Astrocyte (in vitro differentiated cells and primary cell): ENCODE results near the gene IGFBPL1. TPM values are rescaled to one million over a fixed set of nuclear protein-coding genes. Genes with fewer than 3 reads are reported as not detected.

Experiments used
- DNase-seq: peaks from one replicate; pipeline ENCODE4 v3.0.0-alpha.2; 2010; ENCODE audit warnings: low read depth
- FAIRE-seq: peaks from 2 replicates; lab custom pipeline; 2011; peaks lifted over from hg19 to GRCh38; lab: Jason Lieb, UNC
- H2AFZ ChIP-seq: 2 replicates; pipeline ENCODE4 v1.6.0; 2012; ENCODE audit warnings: low read depth, low read length, inconsistent platforms
- H3K27ac ChIP-seq: 2 replicates; pipeline ENCODE4 v1.5.1; 2011; ENCODE audit warnings: low read depth, low read length, inconsistent platforms
- H3K27me3 ChIP-seq: 2 replicates; pipeline ENCODE4 v1.6.0; 2011; ENCODE audit warnings: low read length, inconsistent platforms; ENCODE audit not compliant: insufficient read depth
- H3K36me3 ChIP-seq: 2 replicates; pipeline ENCODE4 v1.5.1; 2011; ENCODE audit warnings: low read length, inconsistent platforms; ENCODE audit not compliant: insufficient read depth
- H3K4me1 ChIP-seq: 2 replicates; pipeline ENCODE4 v1.5.1; 2011; ENCODE audit warnings: low read length, inconsistent platforms; ENCODE audit not compliant: insufficient read depth
- H3K4me2 ChIP-seq: 2 replicates; pipeline ENCODE4 v1.6.0; 2012; ENCODE audit warnings: low read length, inconsistent platforms
- H3K4me3 ChIP-seq: 2 replicates; pipeline ENCODE4 v1.5.1; 2011; ENCODE audit warnings: low read depth, mild to moderate bottlenecking, low read length, inconsistent platforms; ENCODE audit not compliant: insufficient read depth
- H3K79me2 ChIP-seq: 2 replicates; pipeline ENCODE4 v1.6.0; 2012; ENCODE audit warnings: mild to moderate bottlenecking, low read length, inconsistent platforms; ENCODE audit not compliant: insufficient read depth
- H3K9ac ChIP-seq: 2 replicates; pipeline ENCODE4 v1.6.0; 2012; ENCODE audit warnings: mild to moderate bottlenecking, low read length, inconsistent platforms
- H3K9me3 ChIP-seq: 2 replicates; pipeline ENCODE4 v1.5.1; 2012; ENCODE audit warnings: low read depth, mild to moderate bottlenecking, low read length, inconsistent platforms; ENCODE audit not compliant: insufficient read depth
- H4K20me1 ChIP-seq: 2 replicates; pipeline ENCODE4 v1.6.0; 2012; ENCODE audit warnings: low read length, inconsistent platforms; ENCODE audit not compliant: insufficient read depth
- H3K27ac Mint-ChIP-seq: one replicate; pipeline ENCODE4 v1.8.0; 2021; ENCODE audit warnings: mild to moderate bottlenecking, mixed read lengths; ENCODE audit not compliant: unreplicated experiment
- H3K27me3 Mint-ChIP-seq: one replicate; pipeline ENCODE4 v1.8.0; 2021; ENCODE audit warnings: low read depth, mixed read lengths; ENCODE audit not compliant: unreplicated experiment
- H3K36me3 Mint-ChIP-seq: one replicate; pipeline ENCODE4 v1.8.0; 2021; ENCODE audit warnings: low read depth, mixed read lengths; ENCODE audit not compliant: unreplicated experiment
- H3K4me1 Mint-ChIP-seq: one replicate; pipeline ENCODE4 v1.8.0; 2021; ENCODE audit warnings: low read depth, mixed read lengths; ENCODE audit not compliant: unreplicated experiment
- H3K4me3 Mint-ChIP-seq: one replicate; pipeline ENCODE4 v1.8.0; 2021; ENCODE audit warnings: mild to moderate bottlenecking, moderate library complexity, mixed read lengths; ENCODE audit not compliant: unreplicated experiment
- H3K9me3 Mint-ChIP-seq: one replicate; pipeline ENCODE4 v1.8.0; 2021; ENCODE audit warnings: mild to moderate bottlenecking, mixed read lengths; ENCODE audit not compliant: unreplicated experiment
- EZH2 ChIP-seq: IDR thresholded peaks from 2 replicates; pipeline ENCODE4 v1.6.1; 2012; ENCODE audit warnings: mild to moderate bottlenecking, low read length, inconsistent platforms; ENCODE audit not compliant: insufficient read depth
- total RNA-seq: library from RNA; stranded (reverse); gene quantifications from 2 replicates; pipeline ENCODE4 v1.2.1, GENCODE V29; 2021
- TF ChIP-seq, protein P1 (sequence below): IDR thresholded peaks from 2 replicates; pipeline ENCODE4 v1.5.1; 2011; ENCODE audit warnings: low read depth, mild to moderate bottlenecking, inconsistent platforms, low read length, moderate library complexity; ENCODE audit not compliant: insufficient read depth

IGFBPL1 gene
- total RNA-seq, 1 donor from 2014 or later = 11.0 TPM

DNA sequence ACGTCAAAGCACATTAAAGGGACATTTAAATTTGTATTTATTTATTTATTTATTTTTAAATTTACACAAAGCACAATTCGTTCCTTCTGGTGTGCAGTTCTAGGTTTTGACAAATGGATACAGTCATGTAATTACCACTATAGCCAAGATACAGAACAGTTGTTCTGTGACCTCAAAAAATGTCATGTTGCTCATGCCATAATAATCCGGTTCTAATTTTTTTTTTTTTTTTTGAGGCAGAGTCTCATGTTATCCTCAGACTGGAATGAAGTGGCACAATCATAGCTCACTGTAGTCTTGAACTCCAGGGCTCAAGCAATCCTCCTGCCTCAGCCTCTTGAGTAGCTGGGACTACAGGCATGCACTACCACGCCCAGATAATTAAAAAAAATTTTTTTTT is 7.8 kb downstream of the IGFBPL1 start:
- peaks cover 49% of the 10 kb centered on the region for H3K27me3 ChIP-seq
- peaks cover 3% of the 10 kb centered on the region for H3K4me1 Mint-ChIP-seq

DNA sequence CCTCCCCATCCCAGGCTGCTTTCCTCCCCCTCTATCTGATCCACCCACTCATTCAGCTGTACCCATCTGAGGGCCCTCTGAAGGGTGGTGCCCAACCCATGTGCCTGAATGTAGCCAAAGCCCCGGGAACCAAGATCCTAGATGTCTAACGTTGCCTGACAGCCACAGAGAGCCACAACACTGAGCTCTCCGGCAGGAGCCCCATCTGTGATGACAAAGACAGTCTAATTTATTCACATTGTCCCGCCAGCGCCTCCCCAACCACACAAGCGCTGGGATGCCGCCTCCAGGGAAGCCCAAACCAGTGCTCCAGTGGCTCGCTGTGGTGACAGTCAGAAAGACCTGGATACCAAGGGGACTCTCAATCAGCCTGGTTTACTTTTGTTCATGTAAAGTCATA is 8.4 kb downstream of the IGFBPL1 start:
- no peak for FAIRE-seq
- H3K27ac Mint-ChIP-seq = no peak overlapping the region
- TF ChIP-seq, protein P1, sequence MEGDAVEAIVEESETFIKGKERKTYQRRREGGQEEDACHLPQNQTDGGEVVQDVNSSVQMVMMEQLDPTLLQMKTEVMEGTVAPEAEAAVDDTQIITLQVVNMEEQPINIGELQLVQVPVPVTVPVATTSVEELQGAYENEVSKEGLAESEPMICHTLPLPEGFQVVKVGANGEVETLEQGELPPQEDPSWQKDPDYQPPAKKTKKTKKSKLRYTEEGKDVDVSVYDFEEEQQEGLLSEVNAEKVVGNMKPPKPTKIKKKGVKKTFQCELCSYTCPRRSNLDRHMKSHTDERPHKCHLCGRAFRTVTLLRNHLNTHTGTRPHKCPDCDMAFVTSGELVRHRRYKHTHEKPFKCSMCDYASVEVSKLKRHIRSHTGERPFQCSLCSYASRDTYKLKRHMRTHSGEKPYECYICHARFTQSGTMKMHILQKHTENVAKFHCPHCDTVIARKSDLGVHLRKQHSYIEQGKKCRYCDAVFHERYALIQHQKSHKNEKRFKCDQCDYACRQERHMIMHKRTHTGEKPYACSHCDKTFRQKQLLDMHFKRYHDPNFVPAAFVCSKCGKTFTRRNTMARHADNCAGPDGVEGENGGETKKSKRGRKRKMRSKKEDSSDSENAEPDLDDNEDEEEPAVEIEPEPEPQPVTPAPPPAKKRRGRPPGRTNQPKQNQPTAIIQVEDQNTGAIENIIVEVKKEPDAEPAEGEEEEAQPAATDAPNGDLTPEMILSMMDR = no peak
- no peak for TF ChIP-seq EZH2
- H3K27me3 ChIP-seq = peaks cover 52% of the 10 kb centered on the region
- no peak for DNase-seq
- no peak overlapping the region for H3K4me3 ChIP-seq
- peaks cover 3% of the 10 kb centered on the region for H3K36me3 Mint-ChIP-seq
- no peaks in the 10 kb centered on the region for H3K36me3 ChIP-seq
- no peaks in the 10 kb centered on the region for H3K9me3 Mint-ChIP-seq
- H3K27me3 Mint-ChIP-seq = peaks cover 45% of the 10 kb centered on the region
- no peaks in the 10 kb centered on the region for H3K4me1 Mint-ChIP-seq
- H3K79me2 ChIP-seq = no peaks in the 10 kb centered on the region
- H3K4me1 ChIP-seq = peaks cover 4% of the 10 kb centered on the region
- H3K4me3 Mint-ChIP-seq = no peak overlapping the region
- H3K9me3 ChIP-seq = no peaks in the 10 kb centered on the region
- H2AFZ ChIP-seq = no peak overlapping the region
- H3K27ac ChIP-seq = no peak overlapping the region
- H4K20me1 ChIP-seq = no peaks in the 10 kb centered on the region
- H3K4me2 ChIP-seq = no peak overlapping the region
- H3K9ac ChIP-seq = no peak overlapping the region

More for the DNA sequence above, 7.8 kb downstream of the IGFBPL1 start:
- no peak overlapping the region for H3K27ac Mint-ChIP-seq
- Histone ChIP-seq H3K79me2 (no peaks in the 10 kb centered on the region), H3K4me3 (no peak overlapping the region), H2AFZ (no peak overlapping the region), H3K36me3 (no peaks in the 10 kb centered on the region), H4K20me1 (no peaks in the 10 kb centered on the region), H3K27ac (no peak overlapping the region), H3K4me2 (no peak overlapping the region), H3K4me1 (peaks cover 4% of the 10 kb centered on the region), H3K9ac (no peak overlapping the region), H3K9me3 (no peaks in the 10 kb centered on the region)
- TF ChIP-seq EZH2 = no peak
- TF ChIP-seq, protein P1 = no peak
- H3K4me3 Mint-ChIP-seq = no peak overlapping the region
- DNase-seq (no peak), FAIRE-seq (no peak)
- peaks cover 41% of the 10 kb centered on the region for H3K27me3 Mint-ChIP-seq
- H3K36me3 Mint-ChIP-seq = no peaks in the 10 kb centered on the region
- no peaks in the 10 kb centered on the region for H3K9me3 Mint-ChIP-seq

DNA sequence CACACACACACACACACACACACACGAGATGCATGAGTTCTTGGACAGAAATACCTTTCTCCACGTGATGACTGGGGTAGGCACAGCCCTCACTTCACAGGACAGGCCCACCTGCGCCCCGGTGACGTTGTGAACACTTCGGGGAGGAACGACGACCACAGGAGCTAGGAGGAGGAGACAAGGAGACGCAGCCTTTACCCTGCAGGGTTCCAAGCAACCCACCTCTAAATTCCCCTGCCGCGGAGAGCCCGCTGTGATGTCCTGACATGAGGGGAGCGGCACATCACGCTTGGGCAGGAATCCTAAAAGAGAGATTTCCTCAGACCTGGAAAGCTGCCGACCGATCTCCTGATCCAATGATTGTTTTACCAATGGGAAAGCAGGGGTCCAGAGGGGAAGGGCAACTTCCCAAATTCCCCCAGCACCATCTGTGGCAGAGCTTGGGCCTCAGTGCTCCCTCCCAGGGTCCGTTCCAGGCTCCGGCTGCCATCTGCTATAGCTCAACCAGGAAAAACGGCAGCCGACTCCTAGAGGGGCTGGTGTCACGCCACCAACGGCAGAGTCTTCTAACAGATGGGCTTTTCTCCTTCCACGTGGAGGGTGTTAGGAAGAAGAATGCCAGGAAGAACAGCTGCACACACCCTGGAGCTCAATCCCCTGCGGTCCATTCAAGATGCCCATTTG is 10.1 kb downstream of the IGFBPL1 start:
- H3K36me3 ChIP-seq = no peaks in the 10 kb centered on the region
- Mint-ChIP-seq H3K4me3 (no peak overlapping the region), H3K9me3 (no peaks in the 10 kb centered on the region), H3K36me3 (peaks cover 3% of the 10 kb centered on the region), H3K4me1 (no peaks in the 10 kb centered on the region), H3K27me3 (peaks cover 44% of the 10 kb centered on the region), H3K27ac (no peak overlapping the region)
- FAIRE-seq (no peak), DNase-seq (no peak)
- H3K27me3 ChIP-seq = peaks cover 52% of the 10 kb centered on the region
- TF ChIP-seq, protein P1 = no peak
- TF ChIP-seq EZH2 = no peak
- H3K79me2 ChIP-seq = no peaks in the 10 kb centered on the region
- no peak overlapping the region for H3K4me3 ChIP-seq
- no peak overlapping the region for H3K4me2 ChIP-seq
- peaks cover 4% of the 10 kb centered on the region for H3K4me1 ChIP-seq
- no peaks in the 10 kb centered on the region for H4K20me1 ChIP-seq
- H3K9ac ChIP-seq = no peak overlapping the region
- H2AFZ ChIP-seq = no peak overlapping the region
- H3K9me3 ChIP-seq = no peaks in the 10 kb centered on the region
- no peak overlapping the region for H3K27ac ChIP-seq
